GM12878 (cell line): Measurements from ENCODE around the gene FAM3B. TPM values are rescaled to one million over a fixed set of nuclear protein-coding genes. Genes with fewer than 3 reads are reported as not detected.
A peak's percentile ranks its signal among the peaks of the same experiment; 100 is the strongest.

Experiments used
- ATAC-seq: fragments of 200-7000 bp; cut with Tn5 transposase; 3 replicates; pipeline ENCODE4 v1.9.1; 2020; ENCODE audit warnings: mild to moderate bottlenecking, moderate library complexity
- BruUV-seq: library from RNA; stranded (reverse); fragments of 400-500 nt; replicated peaks from 2 replicates; lab custom pipeline; 2021; lab: Mats Ljungman, UMichigan
- CTCF ChIA-PET: fragments of 300-600 bp; sonication (Branson Sonifier 250); formaldehyde crosslinking; extraction: SDS; loops from one replicate; lab custom pipeline; 2021; ENCODE audit warnings: inconsistent platforms; lab: Yijun Ruan, JAX
- POLR2A ChIA-PET: fragments of 350-600 bp; formaldehyde crosslinking; extraction: SDS; loops from one replicate; lab custom pipeline; 2021; ENCODE audit warnings: inconsistent platforms; lab: Charles Lee
- RAD21 ChIA-PET: fragments of 300-600 bp; sonication (Branson Sonifier 250); formaldehyde crosslinking; loops from one replicate; lab custom pipeline; 2023; ENCODE audit warnings: antibody characterized with exemption; ENCODE audit not compliant: unreplicated experiment; lab: Charles Lee
- SMC1A ChIA-PET: fragments of 300-600 bp; sonication (Branson Sonifier 250); formaldehyde crosslinking; loops from one replicate; lab custom pipeline; 2023; ENCODE audit not compliant: unreplicated experiment, uncharacterized antibody; lab: Charles Lee
- DNase-seq: peaks from one replicate; pipeline ENCODE4 v3.0.0-alpha.2; 2011; ENCODE audit warnings: low read depth, low spot score
- FAIRE-seq: peaks from 3 replicates; lab custom pipeline; 2011; peaks lifted over from hg19 to GRCh38; lab: Jason Lieb, UNC
- H2AFZ ChIP-seq: 2 replicates; pipeline ENCODE4 v1.6.0; 2011; ENCODE audit warnings: low read depth, low read length, control low read depth; ENCODE audit not compliant: control insufficient read depth
- H3K27ac ChIP-seq: 2 replicates; pipeline ENCODE4 v1.5.1; 2011; ENCODE audit warnings: control low read depth; ENCODE audit not compliant: control insufficient read depth, insufficient read depth
- H3K27me3 ChIP-seq, 2 experiments: replicated peaks in 1 of 2; 2 replicates each; pipeline versions ENCODE4 v1.6.0 to v1.6.1; 2011; ENCODE audit warnings: low read length in 1 of 2; ENCODE audit not compliant: control insufficient read depth in 2 of 2, insufficient read depth in 2 of 2
- H3K36me3 ChIP-seq, 2 experiments: 2 replicates each; pipeline ENCODE4 v1.5.1; 2011; ENCODE audit warnings: low read length in 1 of 2; ENCODE audit not compliant: control insufficient read depth in 2 of 2, insufficient read depth in 2 of 2
- H3K4me1 ChIP-seq: 2 replicates; pipeline ENCODE4 v1.6.1; 2011; ENCODE audit warnings: mild to moderate bottlenecking, low read length, moderate library complexity, mixed read lengths; ENCODE audit not compliant: control insufficient read depth, insufficient read depth
- H3K4me2 ChIP-seq: 2 replicates; pipeline ENCODE4 v1.6.0; 2011; ENCODE audit warnings: control low read depth; ENCODE audit not compliant: control insufficient read depth, insufficient read depth
- H3K4me3 ChIP-seq: fragments of 200-600 bp; sonication (generic); 2 replicates; pipeline ENCODE4 v1.5.1; 2016
- H3K79me2 ChIP-seq: 2 replicates; pipeline ENCODE4 v1.6.0; 2011; ENCODE audit warnings: low read length; ENCODE audit not compliant: control insufficient read depth, insufficient read depth
- H3K9ac ChIP-seq: 2 replicates; pipeline ENCODE4 v1.8.0; 2011; ENCODE audit warnings: low read length, control low read depth, mixed read lengths; ENCODE audit not compliant: control insufficient read depth, insufficient read depth
- H3K9me3 ChIP-seq: replicated peaks from 3 replicates; pipeline ENCODE4 v1.5.1; 2011; ENCODE audit warnings: mild to moderate bottlenecking, low read length; ENCODE audit not compliant: control insufficient read depth, insufficient read depth
- H4K20me1 ChIP-seq: 2 replicates; pipeline ENCODE4 v1.6.0; 2011; ENCODE audit not compliant: control insufficient read depth, insufficient read depth
- BCL11A ChIP-seq: IDR thresholded peaks from 2 replicates; pipeline ENCODE4 v1.6.1; 2011; ENCODE audit warnings: low read depth, low read length
- CBFB ChIP-seq: IDR thresholded peaks from 2 replicates; pipeline ENCODE4 v1.6.1; 2016; ENCODE audit warnings: antibody characterized with exemption, low read depth
- EP300 ChIP-seq, 2 experiments: fragments of 150-350 bp in 1 of 2; IDR thresholded peaks; 2 replicates each; pipeline ENCODE4 v1.6.1; 2011 to 2012; ENCODE audit warnings: low read depth in 2 of 2, low read length in 2 of 2, borderline replicate concordance in 1 of 2, improper control_type of control experiment in 1 of 2, inconsistent platforms in 1 of 2; ENCODE audit not compliant: control insufficient read depth in 1 of 2
- FOXK2 ChIP-seq: fragments of 450-650 bp; IDR thresholded peaks from 2 replicates; pipeline ENCODE4 v1.6.1; 2017; ENCODE audit warnings: mild to moderate bottlenecking, moderate library complexity
- FOXM1 ChIP-seq: IDR thresholded peaks from 2 replicates; pipeline ENCODE4 v1.6.1; 2012; ENCODE audit warnings: low read depth, mild to moderate bottlenecking, inconsistent platforms, low read length, moderate library complexity
- MEF2B ChIP-seq: fragments of 450-650 bp; IDR thresholded peaks from 2 replicates; pipeline ENCODE4 v1.6.1; 2018; ENCODE audit warnings: mild to moderate bottlenecking, moderate library complexity; ENCODE audit not compliant: partially characterized antibody, poor library complexity, severe bottlenecking
- NR2C2 ChIP-seq: IDR thresholded peaks from 2 replicates; pipeline ENCODE4 v1.6.1; 2011; ENCODE audit warnings: borderline replicate concordance, low read depth; ENCODE audit not compliant: control insufficient read depth, insufficient read length
- RAD21 ChIP-seq: IDR thresholded peaks from 2 replicates; pipeline ENCODE4 v1.6.1; 2011; ENCODE audit warnings: mild to moderate bottlenecking, low read depth, low read length, moderate library complexity; ENCODE audit not compliant: insufficient read depth
- RELB ChIP-seq: fragments of 450-650 bp; IDR thresholded peaks from 2 replicates; pipeline ENCODE4 v1.6.1; 2017; ENCODE audit warnings: low read depth, mild to moderate bottlenecking, moderate library complexity
- SIN3A ChIP-seq: IDR thresholded peaks from 2 replicates; pipeline ENCODE4 v1.6.1; 2012; ENCODE audit warnings: low read depth, low read length, improper control_type of control experiment
- SMC3 ChIP-seq: IDR thresholded peaks from 2 replicates; pipeline ENCODE4 v1.6.1; 2011; ENCODE audit warnings: low read length, improper control_type of control experiment, borderline replicate concordance
- SPI1 ChIP-seq: IDR thresholded peaks from 2 replicates; pipeline ENCODE4 v1.6.1; 2011; ENCODE audit warnings: low read depth, mild to moderate bottlenecking, low read length, moderate library complexity, borderline replicate concordance; ENCODE audit not compliant: insufficient read depth
- ZNF274 ChIP-seq: IDR thresholded peaks from one replicate; pipeline ENCODE4 v1.8.0; 2011; ENCODE audit not compliant: insufficient read length, insufficient read depth
- WGBS: methylation state at CpG from one replicate; pipeline ENCODE4 v1.1.6; 2016; ENCODE audit warnings: low lambda C conversion rate; ENCODE audit not compliant: insufficient replicate concordance, insufficient coverage; ENCODE audit errors: missing lambda C conversion rate; 5-methylcytosine and 5-hydroxymethylcytosine counted together
- in situ Hi-C: fragments of 300-500 bp; cut with MboI; formaldehyde crosslinking; loops from 9 replicates; pipeline ENCODE4 v1.14.3; 2018; ENCODE audit warnings: mixed read lengths
- intact Hi-C: fragments of 100-400 bp; cut with micrococcal nuclease; formaldehyde crosslinking; loops from one replicate; pipeline ENCODE4 v1.14.2; 2022; ENCODE audit not compliant: unreplicated experiment
- polyA plus RNA-seq, 11 experiments: library from polyadenylated mRNA; depleted of rRNA in 4 of 11; unstranded in 6 of 11; stranded (reverse) in 5 of 11; fragments of >200 nt; fragmentation: Nextera tagmentation in 4 of 11; fragmentation: Illumina TruSeq in 1 of 11; extraction: Ambion mirVana in 4 of 11; extraction: Trizol in 1 of 11; gene quantifications; 1 replicate in 1 of 11; 2 replicates in 10 of 11; pipeline versions ENCODE4 v1.2.1 to v1.2.3, GENCODE V29; 2011 to 2016; ENCODE audit warnings: inconsistent platforms in 2 of 11, missing spikeins in 2 of 11, low read depth in 1 of 11
- total RNA-seq, 4 experiments: library from RNA; depleted of rRNA in 3 of 4; stranded (reverse); fragments of >200 nt in 3 of 4; fragmentation: Illumina TruSeq in 1 of 4; extraction: Trizol in 1 of 4; gene quantifications; 2 replicates each; pipeline versions ENCODE4 v1.2.1 to v1.2.3, GENCODE V29; 2013 to 2021
- TF ChIP-seq, protein P1 (sequence below): IDR thresholded peaks from 2 replicates; pipeline ENCODE4 v1.6.1; 2011; ENCODE audit warnings: borderline replicate concordance, low read depth, mild to moderate bottlenecking, moderate library complexity, low read length; ENCODE audit not compliant: insufficient read depth, poor library complexity, severe bottlenecking
- TF ChIP-seq, protein P2 (sequence below): IDR thresholded peaks from 2 replicates; pipeline ENCODE4 v1.6.1; 2012; ENCODE audit warnings: low read length, inconsistent platforms
- TF ChIP-seq, protein P3 (sequence below): IDR thresholded peaks from 2 replicates; pipeline ENCODE4 v1.6.1; 2011; ENCODE audit warnings: low read depth, mild to moderate bottlenecking, low read length, moderate library complexity, borderline replicate concordance; ENCODE audit errors: extremely low read depth

The FAM3B gene
- total and polyA plus RNA-seq, 10 of the 15 experiments (the other 5 are each of a cell fraction or from before 2014, with no cell fraction given), result 0.12 TPM; not detected in 9

GRCh38 chr21:41364308-41364707, 47.7 kb downstream of the FAM3B start:
- WGBS, result 46% methylated on average over 6 of the region's 6 CpGs
- TF ChIP-seq FOXM1 (no peak), SIN3A (no peak), NR2C2 (no peak), SMC3 (no peak), RELB (no peak), ZNF274 (no peak), CBFB (no peak), MEF2B (no peak), FOXK2 (no peak), EP300 (IDR thresholded peaks at IDR 0.05; ENCODE audit: borderline replicate concordance in 1 of 2, control insufficient read depth in 1 of 2, low read depth in 2 of 2, low read length in 2 of 2) (no peak), SPI1 (no peak), RAD21 (no peak), BCL11A (no peak)
- TF ChIP-seq, protein P1, sequence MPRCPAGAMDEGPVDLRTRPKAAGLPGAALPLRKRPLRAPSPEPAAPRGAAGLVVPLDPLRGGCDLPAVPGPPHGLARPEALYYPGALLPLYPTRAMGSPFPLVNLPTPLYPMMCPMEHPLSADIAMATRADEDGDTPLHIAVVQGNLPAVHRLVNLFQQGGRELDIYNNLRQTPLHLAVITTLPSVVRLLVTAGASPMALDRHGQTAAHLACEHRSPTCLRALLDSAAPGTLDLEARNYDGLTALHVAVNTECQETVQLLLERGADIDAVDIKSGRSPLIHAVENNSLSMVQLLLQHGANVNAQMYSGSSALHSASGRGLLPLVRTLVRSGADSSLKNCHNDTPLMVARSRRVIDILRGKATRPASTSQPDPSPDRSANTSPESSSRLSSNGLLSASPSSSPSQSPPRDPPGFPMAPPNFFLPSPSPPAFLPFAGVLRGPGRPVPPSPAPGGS, result no peak
- TF ChIP-seq, protein P2, sequence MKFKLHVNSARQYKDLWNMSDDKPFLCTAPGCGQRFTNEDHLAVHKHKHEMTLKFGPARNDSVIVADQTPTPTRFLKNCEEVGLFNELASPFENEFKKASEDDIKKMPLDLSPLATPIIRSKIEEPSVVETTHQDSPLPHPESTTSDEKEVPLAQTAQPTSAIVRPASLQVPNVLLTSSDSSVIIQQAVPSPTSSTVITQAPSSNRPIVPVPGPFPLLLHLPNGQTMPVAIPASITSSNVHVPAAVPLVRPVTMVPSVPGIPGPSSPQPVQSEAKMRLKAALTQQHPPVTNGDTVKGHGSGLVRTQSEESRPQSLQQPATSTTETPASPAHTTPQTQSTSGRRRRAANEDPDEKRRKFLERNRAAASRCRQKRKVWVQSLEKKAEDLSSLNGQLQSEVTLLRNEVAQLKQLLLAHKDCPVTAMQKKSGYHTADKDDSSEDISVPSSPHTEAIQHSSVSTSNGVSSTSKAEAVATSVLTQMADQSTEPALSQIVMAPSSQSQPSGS, result no peak
- TF ChIP-seq, protein P3, sequence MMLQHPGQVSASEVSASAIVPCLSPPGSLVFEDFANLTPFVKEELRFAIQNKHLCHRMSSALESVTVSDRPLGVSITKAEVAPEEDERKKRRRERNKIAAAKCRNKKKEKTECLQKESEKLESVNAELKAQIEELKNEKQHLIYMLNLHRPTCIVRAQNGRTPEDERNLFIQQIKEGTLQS, result no peak
- DNase-seq (no peak), ATAC-seq (peak; percentile 32), FAIRE-seq (no peak)
- ChIA-PET RAD21 (interaction anchor here (5.3 kb wide), 1 partner anchor 81 kb away, joined by 34 read pairs; no protein-coding TSS in a partner anchor), CTCF (no interaction called here), SMC1A (interaction anchor here (4.1 kb wide), 1 partner anchor 6 kb away, joined by 32 read pairs; no protein-coding TSS in a partner anchor), POLR2A (no interaction called here)
- peaks cover 52% of the 10 kb centered on the region for H3K79me2 ChIP-seq
- no TSS peak for BruUV-seq
- no peaks in the 10 kb centered on the region for H4K20me1 ChIP-seq
- H3K4me2 ChIP-seq, result peak overlapping the region; percentile 87
- H3K9ac ChIP-seq, result peak overlapping the region; percentile 39
- H2AFZ ChIP-seq, result no peak overlapping the region
- H3K27me3 ChIP-seq, result no peaks in the 10 kb centered on the region
- no peaks in the 10 kb centered on the region for H3K9me3 ChIP-seq
- H3K36me3 ChIP-seq, result no peaks in the 10 kb centered on the region
- H3K27ac ChIP-seq, result peak overlapping the region; percentile 89
- H3K4me1 ChIP-seq, result peaks cover 48% of the 10 kb centered on the region
- H3K4me3 ChIP-seq, result peak overlapping the region; percentile 84
- in situ Hi-C loops, result no loop called here
- intact Hi-C loops, result loop anchor here (5.0 to 10.0 kb wide), 4 partner anchors 82 to 860 kb away; no protein-coding TSS in a partner anchor
